PFSK-1 (cell line): ENCODE results near the gene FAM83D.

Experiments used
- FOXP2 ChIP-seq: optimal IDR thresholded peaks from 2 replicates; pipeline ENCODE3; 2011; ENCODE audit warnings: borderline replicate concordance, control low read depth, inconsistent platforms; ENCODE audit not compliant: insufficient read depth; ENCODE audit errors: extremely low read length, extremely low read depth
- POLR2AphosphoS5 ChIP-seq: IDR thresholded peaks from 2 replicates; pipeline ENCODE4 v1.6.1; 2012; ENCODE audit warnings: low read depth, mild to moderate bottlenecking, control low read depth, low read length, moderate library complexity
- SIN3A ChIP-seq: IDR thresholded peaks from 2 replicates; pipeline ENCODE4 v1.6.1; 2012; ENCODE audit warnings: mild to moderate bottlenecking, low read length, moderate library complexity, borderline replicate concordance; ENCODE audit not compliant: insufficient read depth
- TAF1 ChIP-seq: IDR thresholded peaks from 2 replicates; pipeline ENCODE4 v1.6.1; 2012; ENCODE audit warnings: low read length, control low read depth, borderline replicate concordance; ENCODE audit not compliant: insufficient read depth
- TF ChIP-seq, protein P1 (sequence below), 2 experiments: IDR thresholded peaks; 2 replicates each; pipeline versions ENCODE4 v1.6.1 to v1.8.0; 2011 to 2012; ENCODE audit warnings: low read depth in 2 of 2, low read length in 2 of 2, control low read depth in 1 of 2, inconsistent platforms in 1 of 2, mild to moderate bottlenecking in 1 of 2, moderate library complexity in 1 of 2; ENCODE audit not compliant: insufficient read depth in 1 of 2

GRCh38 chr20:38920851-38921250, 5.4 kb upstream of the FAM83D start:
- TF ChIP-seq, protein P1, sequence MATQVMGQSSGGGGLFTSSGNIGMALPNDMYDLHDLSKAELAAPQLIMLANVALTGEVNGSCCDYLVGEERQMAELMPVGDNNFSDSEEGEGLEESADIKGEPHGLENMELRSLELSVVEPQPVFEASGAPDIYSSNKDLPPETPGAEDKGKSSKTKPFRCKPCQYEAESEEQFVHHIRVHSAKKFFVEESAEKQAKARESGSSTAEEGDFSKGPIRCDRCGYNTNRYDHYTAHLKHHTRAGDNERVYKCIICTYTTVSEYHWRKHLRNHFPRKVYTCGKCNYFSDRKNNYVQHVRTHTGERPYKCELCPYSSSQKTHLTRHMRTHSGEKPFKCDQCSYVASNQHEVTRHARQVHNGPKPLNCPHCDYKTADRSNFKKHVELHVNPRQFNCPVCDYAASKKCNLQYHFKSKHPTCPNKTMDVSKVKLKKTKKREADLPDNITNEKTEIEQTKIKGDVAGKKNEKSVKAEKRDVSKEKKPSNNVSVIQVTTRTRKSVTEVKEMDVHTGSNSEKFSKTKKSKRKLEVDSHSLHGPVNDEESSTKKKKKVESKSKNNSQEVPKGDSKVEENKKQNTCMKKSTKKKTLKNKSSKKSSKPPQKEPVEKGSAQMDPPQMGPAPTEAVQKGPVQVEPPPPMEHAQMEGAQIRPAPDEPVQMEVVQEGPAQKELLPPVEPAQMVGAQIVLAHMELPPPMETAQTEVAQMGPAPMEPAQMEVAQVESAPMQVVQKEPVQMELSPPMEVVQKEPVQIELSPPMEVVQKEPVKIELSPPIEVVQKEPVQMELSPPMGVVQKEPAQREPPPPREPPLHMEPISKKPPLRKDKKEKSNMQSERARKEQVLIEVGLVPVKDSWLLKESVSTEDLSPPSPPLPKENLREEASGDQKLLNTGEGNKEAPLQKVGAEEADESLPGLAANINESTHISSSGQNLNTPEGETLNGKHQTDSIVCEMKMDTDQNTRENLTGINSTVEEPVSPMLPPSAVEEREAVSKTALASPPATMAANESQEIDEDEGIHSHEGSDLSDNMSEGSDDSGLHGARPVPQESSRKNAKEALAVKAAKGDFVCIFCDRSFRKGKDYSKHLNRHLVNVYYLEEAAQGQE (IDR thresholded peaks at IDR 0.05; ENCODE audit: insufficient read depth in 1 of 2, low read depth in 2 of 2, low read length in 2 of 2), result no peak
- TF ChIP-seq TAF1, result no peak
- no peak for TF ChIP-seq FOXP2
- no peak for TF ChIP-seq POLR2AphosphoS5
- TF ChIP-seq SIN3A, result no peak
